ENCODE data around the gene AMIGO2. TPM values are rescaled to one million over a fixed set of nuclear protein-coding genes. Genes with fewer than 3 reads are reported as not detected.

The AMIGO2 gene, protein sequence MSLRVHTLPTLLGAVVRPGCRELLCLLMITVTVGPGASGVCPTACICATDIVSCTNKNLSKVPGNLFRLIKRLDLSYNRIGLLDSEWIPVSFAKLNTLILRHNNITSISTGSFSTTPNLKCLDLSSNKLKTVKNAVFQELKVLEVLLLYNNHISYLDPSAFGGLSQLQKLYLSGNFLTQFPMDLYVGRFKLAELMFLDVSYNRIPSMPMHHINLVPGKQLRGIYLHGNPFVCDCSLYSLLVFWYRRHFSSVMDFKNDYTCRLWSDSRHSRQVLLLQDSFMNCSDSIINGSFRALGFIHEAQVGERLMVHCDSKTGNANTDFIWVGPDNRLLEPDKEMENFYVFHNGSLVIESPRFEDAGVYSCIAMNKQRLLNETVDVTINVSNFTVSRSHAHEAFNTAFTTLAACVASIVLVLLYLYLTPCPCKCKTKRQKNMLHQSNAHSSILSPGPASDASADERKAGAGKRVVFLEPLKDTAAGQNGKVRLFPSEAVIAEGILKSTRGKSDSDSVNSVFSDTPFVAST
- total RNA-seq = 10 to 100 TPM; 13.5 to 27.1 (median 22.7) TPM
- 10 to 100 TPM in 2 of 3 donors, 1 to 10 TPM in 1; 6.7 to 10.9 (median 10.8) TPM for polyA plus RNA-seq
- long read RNA-seq, donor 1, partial matches to known transcripts = 0 of 5 reads
- long read RNA-seq, donor 1, other reads (novel, unspliced or antisense) = 0 of 5 reads
- long read RNA-seq, donor 2, partial matches to known transcripts = 0 of 1 reads
- long read RNA-seq, donor 2, other reads (novel, unspliced or antisense) = 0 of 1 reads

GRCh38 chr12:47079468-47079980 is at the start of gene AMIGO2, which contains the start of gene PCED1B:
TSS of gene AMIGO2 (minus strand) at chr12:47079959. CDS start at chr12:47079002, 957 bp downstream.
TSS of gene PCED1B (plus strand) at chr12:47079621. CDS start at chr12:47235064, 155,443 bp downstream.
- WGBS, 5 donors = 0 to 1% (median 0%) methylated on average over 21 to 58 of the region's 58 CpGs
- H3K27ac ChIP-seq = peak within 1 kb of the TSS; percentile 81 to 96 (median 90)
- no peaks in the 10 kb centered on the region for H3K36me3 ChIP-seq
- intact Hi-C loops (cut with DNase I; ENCODE audit: low total_unique reads) = no loop called here
- no peaks in the 10 kb centered on the region for H3K9me3 ChIP-seq
- peak; percentile 94 for DNase-seq
- H3K4me3 ChIP-seq = peak within 1 kb of the TSS; percentile 59 to 95 (median 74)
- TF ChIP-seq POLR2A (IDR thresholded peaks at IDR 0.05) (no peak), CTCF (IDR thresholded peaks at IDR 0.05 in 8 of 11, conservative IDR thresholded peaks at IDR 0.05 in 3 of 11) (peak in 5 of 11 experiments; percentile 16 to 34 (median 27)), POLR2AphosphoS5 (IDR thresholded peaks at IDR 0.05) (peak; percentile 60 to 76 (median 62))
- peaks cover 35 to 72% (median 62%) of the 10 kb centered on the region in 6 donors for H3K4me1 ChIP-seq
- H3K27me3 ChIP-seq (replicated peaks in 1 of 7) = no peaks in the 10 kb centered on the region

- TF ChIP-seq CTCF (IDR thresholded peaks at IDR 0.05 in 8 of 11, conservative IDR thresholded peaks at IDR 0.05 in 3 of 11) (no peak), POLR2A (IDR thresholded peaks at IDR 0.05) (no peak), POLR2AphosphoS5 (IDR thresholded peaks at IDR 0.05) (no peak)
- no peak for DNase-seq
- 63 to 98% (median 83%) methylated on average over 1 of the region's 1 CpG for whole genome bisulfite sequencing, 5 donors
- no peak overlapping the region for H3K27ac ChIP-seq
- H3K4me3 ChIP-seq = no peak overlapping the region
- H3K36me3 ChIP-seq = no peaks in the 10 kb centered on the region
- no peaks in the 10 kb centered on the region for H3K27me3 ChIP-seq (replicated peaks in 1 of 7)
- no peaks in the 10 kb centered on the region for H3K9me3 ChIP-seq
- H3K4me1 ChIP-seq = no peaks in the 10 kb centered on the region
- intact Hi-C loops (cut with DNase I; ENCODE audit: low total_unique reads) = no loop called here
Observed at GRCh38 chr12:47126246-47126645, 46.5 kb upstream of the AMIGO2 start.

GRCh38 chr12:47124451-47124850 is 44.7 kb upstream of the AMIGO2 start:
- intact Hi-C loops (cut with DNase I; ENCODE audit: low total_unique reads) = no loop called here
- WGBS, 5 donors = 45 to 82% (median 58%) methylated on average over 1 of the region's 1 CpG

More at GRCh38 chr12:47124451-47124850, 44.7 kb upstream of the AMIGO2 start:
- no peak for TF ChIP-seq CTCF (IDR thresholded peaks at IDR 0.05 in 8 of 11, conservative IDR thresholded peaks at IDR 0.05 in 3 of 11)
- TF ChIP-seq POLR2AphosphoS5 (IDR thresholded peaks at IDR 0.05) = no peak
- no peak for TF ChIP-seq POLR2A (IDR thresholded peaks at IDR 0.05)
- Histone ChIP-seq H3K36me3 (no peaks in the 10 kb centered on the region), H3K4me3 (no peak overlapping the region), H3K4me1 (no peaks in the 10 kb centered on the region), H3K9me3 (no peaks in the 10 kb centered on the region), H3K27ac (no peak overlapping the region), H3K27me3 (replicated peaks in 1 of 7) (no peaks in the 10 kb centered on the region)
- no peak for DNase-seq
